ENCODE data around the gene SENP5.

Gene SENP5

DNA sequence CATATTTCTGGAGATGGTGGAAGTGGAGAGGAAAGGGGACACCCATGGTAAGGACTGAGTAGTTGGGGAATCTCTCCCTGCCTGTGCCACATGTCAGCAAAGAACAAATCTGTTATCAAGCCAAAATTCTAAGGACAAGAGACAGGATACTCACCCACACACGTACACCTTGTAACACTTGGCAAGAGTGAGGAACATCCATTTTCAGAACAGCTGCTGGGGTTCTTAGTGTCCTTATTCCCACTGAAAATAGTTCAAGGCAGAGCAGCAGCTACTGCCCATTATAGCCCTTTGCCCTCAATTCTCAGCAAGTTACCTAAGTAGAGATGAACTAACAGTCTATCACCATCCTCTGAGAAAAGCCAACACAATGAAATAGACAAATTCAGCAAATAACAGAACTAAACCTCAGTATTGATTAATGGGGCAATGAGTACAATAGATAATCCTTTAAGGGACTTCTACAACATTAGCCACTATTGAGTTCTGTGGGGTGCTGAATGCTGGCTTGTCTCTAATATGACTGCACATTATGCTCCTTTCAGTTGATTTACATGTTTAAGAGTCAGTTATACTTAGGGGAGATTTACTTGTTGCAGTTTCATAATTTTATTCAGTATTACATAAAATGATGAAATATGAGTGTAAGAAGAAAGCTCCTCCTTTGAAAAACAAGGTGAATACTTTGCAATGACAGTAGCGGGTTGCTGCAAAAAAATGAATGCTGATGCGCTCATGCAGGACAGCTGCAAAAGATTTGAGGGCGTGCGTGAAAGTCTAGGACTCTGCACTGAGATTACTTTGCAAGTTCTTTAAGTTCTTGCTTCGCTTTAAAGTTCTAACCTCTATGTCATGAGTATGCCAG lies 22.4 kb downstream of the SENP5 start:
- no peak for DNase-seq (ENCODE audit: low read depth)

DNA sequence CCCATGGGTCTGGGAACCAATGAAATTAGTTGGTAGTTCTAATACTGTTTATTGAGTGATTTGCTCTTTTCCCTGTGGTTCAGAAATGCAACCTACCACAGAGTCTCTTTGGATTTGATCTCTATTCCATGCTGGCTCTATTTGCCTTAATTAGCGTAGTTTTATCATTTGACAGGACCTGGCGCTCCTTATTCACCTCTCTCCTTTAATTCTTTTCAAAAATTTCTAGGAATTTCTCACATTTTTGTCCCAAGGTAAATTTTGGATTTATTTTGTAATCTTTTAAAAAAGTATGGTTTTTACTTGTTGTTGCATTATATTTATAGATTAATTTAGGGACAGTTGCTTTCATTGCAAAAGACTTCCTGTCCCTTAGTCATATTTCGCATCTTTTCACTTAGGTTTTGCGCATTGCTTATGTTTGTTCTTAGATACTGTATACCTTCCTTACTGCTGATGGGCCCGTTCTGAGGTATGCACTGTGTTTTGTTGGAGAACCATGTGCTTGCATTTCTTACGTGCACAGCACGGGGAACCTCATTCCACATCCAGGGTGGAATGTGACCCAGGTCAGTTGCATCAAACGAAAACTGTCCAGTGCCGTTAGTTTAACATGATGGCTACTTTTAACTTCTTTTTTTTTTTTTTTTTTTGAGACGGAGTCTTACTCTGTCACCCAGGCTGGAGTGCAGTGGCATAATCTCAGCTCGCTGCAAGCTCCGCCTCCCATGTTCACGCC lies 27.0 kb downstream of the SENP5 start:
- DNase-seq (ENCODE audit: low read depth): no peak

DNA sequence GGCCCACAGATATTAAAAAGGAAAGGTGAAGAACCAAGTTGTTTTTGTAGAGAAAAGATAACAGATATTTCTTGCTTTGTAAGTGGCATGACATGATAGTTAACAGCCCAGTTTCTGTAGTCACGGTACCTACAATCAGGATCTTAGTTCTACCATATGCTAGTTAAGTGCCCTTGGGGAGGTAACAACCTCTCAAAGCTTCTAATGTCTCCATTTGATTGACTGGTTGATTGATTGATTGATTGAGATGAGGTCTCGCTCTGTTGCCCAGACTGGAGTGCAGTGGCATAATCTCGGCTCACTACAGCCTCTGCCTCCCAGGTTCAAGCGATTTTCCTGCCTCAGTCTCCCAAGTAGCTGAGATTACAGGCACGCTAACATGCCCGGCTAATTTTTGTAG lies 28.5 kb downstream of the SENP5 start:
- no peak for DNase-seq (ENCODE audit: low read depth)

DNA sequence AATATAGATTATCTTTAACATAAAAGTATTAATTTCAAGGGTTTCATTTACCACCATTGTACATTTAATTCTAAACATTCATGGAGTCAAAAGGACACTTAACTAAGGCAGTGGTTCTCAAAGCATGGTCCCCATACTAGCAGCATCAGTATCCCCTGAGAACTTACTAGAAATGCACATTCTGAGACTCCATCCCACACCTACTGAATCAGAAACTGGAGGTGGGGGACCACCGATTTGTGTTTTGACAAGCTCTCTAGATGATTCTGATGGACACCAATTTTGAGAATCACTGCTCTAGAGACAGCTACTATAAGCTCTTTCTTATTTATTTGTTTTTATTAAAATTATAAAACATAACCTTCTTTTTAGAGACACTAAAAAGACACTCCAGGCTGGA lies 34.0 kb downstream of the SENP5 start:
- no peak for DNase-seq (ENCODE audit: low read depth)

DNA sequence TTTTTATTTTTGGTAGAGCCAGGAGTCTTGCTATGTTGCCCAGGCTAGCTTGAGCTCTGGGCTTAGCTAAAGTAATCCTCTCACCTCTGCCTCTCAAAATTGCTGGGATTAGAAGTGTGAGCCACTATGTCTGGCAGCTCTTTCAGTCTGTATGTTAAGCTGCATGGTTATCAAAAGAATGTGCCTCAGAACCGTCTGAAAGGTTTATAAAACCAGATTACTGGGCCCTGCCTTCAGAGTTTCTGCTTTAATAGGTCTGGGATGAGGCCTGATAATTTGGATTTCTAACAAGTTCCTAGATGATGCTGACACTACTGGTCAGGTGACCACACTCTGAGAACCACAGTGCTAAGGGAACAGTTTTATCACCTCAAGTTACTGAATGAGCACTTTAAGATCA lies 34.6 kb downstream of the SENP5 start:
- DNase-seq (ENCODE audit: low read depth): no peak

DNA sequence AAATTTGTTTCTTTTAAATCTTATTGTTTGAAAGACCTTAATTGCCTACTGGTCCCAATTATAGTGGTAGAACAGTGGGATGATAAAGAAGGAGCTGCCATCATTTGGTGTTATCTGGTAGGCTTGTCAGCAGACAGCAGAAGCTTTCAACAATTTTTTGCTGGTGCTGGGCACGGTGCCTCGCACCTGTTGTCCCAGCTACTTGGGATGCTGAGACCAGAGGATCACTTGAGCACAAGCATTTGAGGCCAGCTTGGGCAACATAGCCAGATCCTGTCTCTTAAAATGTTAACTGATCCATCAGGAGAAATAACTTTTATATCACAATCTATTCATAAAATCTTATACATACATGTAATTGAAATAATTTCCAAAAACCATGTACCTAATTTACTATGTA lies 36.0 kb downstream of the SENP5 start:
- no peak for DNase-seq (ENCODE audit: low read depth)

DNA sequence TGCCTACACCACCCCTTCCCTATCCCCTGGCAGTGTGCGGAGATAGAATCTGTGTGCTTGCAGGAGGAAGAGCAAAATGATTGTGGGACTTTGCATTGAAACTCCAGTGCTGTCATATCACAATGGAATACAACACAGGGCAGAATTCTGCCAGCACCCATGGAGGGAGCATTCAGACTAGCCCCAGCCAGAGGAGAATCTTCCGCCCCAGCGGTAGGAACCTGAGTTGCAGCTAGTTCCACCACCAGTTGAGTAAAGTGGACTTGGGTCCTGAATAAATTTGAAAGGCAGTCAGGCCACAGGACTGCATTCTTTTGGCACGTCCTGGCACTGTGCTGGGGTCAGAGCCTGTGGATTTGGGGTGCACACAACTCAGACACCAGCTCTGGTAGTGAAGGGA lies 47.1 kb downstream of the SENP5 start:
- DNase-seq (ENCODE audit: low read depth): no peak

DNA sequence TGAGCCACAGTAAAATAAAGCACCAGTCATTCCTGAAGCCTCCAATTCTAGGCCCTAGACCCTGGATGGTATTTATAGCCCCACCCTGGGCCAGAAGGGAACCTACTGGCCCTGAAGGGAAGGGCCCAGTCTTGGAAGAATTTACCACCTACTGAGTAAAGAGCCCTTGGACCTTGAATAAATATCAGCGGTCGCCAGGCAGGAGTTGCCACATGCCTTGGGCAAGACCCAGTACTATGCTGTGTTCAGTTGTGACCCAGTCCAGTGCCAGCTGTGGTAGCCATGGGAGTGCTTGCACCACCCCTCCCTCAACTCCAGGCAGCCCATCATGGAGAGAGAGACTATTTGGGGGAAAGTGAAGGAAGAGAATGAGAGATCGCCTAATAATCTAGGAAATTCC lies 47.7 kb downstream of the SENP5 start:
- DNase-seq (ENCODE audit: low read depth): no peak

DNA sequence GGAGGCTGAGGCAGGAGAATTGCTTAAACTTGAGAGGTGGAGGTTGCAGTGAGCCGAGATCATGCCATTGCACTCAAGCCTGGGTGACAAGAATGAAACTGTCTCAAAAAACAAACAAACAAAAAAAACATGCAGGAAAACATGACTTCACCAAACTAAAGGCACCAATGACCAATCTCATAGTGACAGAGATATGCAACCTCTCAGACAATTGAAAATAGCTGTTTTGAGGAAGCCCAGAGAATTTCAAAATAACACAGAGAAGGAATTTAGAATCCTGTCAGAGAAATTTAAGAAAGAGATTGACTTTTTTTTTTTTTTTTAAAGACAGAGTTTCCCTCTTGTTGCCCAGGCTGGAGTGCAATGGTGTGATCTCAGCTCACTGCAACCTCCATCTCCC lies 48.5 kb downstream of the SENP5 start:
- no peak for DNase-seq (ENCODE audit: low read depth)

DNA sequence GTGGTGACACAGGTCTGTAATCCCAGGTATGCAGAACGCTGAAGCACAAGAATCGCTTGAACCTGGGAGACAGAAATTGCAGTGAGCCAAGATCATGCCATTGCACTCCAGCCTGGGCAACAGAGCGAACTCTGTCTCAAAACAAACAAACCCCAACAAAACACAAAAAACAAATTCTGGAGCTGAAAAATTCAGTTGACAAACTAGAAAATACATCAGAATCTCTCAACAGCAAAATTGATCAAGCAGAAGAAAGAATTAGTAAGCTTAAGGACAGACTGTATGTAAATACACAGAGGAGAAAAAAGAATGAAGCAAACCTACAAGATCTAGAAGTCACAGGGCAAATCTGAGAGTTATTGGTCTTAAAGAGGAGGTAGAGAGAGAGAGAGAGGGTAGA lies 49.3 kb downstream of the SENP5 start:
- DNase-seq (ENCODE audit: low read depth): no peak

DNA sequence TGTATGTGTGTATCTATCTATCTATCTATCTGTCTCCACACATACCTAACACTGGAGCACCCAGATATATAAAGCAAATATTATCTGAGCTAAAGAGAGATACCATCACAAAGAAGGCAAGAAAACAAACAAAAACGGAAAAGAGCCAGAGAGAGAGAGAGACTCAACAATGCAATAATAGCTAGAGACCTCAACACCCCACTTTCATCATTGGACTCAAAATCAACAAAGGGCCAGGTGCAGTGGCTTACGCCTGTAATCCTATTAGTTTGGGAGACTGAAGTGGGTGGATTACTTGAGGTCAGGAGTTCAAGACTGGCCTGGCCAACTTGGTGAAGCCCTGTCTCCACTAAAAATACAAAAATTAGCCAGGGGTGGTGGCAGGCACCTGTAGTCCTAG lies 51.2 kb downstream of the SENP5 start:
- no peak for DNase-seq (ENCODE audit: low read depth)

DNA sequence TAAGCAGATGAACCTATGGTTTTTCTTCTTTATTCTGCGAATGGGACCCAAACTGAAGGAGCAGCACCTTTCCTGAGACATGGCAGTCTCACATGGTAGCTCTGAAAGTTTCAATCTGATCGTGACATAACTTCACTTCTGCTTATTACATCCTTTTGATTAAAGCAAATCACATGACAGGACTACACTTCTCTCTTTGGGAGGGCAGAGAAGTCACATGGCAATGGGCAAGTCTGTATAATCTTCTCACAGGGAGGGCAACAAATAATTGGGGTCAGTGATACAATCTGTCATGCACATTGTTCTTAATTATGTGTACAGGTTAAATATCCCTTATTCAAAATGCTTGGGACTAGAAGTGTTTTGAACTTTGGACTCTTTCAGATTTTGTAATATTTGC lies 53.0 kb downstream of the SENP5 start:
- no peak for DNase-seq (ENCODE audit: low read depth)

DNA sequence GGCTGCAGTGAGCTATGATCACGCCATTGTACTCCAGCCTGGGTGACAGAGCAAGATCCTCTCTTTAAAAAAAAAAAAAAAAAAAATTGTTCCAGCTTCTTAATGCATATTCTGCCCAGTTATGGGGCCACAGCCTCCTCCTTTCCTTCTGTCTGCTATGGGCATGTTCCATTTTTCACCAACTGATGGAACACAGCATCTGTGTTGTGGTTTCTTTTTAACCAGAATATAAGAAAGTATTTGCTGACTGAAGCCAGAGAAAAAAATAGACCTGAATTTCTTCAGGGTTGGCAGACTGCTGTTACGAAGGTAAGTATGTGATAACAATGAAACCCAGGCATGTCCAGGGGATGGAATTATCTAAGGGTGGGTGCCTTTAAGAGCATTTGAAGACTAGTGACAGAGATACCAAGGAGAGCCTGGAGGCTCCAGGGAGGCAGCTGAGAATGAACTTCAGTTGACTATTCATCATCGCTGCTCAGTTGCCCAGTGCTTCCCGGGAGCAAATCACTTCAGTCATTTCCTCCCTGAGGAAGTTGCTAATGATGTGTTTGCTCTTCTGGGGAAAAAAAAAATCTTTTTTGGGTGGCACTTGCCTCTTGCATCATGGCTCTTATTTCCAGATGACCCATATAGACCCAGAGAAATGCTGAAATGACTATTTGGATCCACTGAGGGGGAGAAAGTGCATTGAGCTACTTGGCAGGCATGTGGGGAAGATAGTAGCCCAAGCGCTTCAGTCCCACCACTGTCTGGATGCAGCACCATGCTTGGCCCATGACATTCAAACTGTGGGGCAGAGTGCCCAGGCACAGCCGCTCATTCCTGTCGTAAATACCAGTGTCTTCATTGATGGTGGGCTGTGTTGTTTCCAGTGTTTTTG lies 60.1 kb downstream of the SENP5 start:
- DNase-seq (ENCODE audit: low read depth): no peak

DNA sequence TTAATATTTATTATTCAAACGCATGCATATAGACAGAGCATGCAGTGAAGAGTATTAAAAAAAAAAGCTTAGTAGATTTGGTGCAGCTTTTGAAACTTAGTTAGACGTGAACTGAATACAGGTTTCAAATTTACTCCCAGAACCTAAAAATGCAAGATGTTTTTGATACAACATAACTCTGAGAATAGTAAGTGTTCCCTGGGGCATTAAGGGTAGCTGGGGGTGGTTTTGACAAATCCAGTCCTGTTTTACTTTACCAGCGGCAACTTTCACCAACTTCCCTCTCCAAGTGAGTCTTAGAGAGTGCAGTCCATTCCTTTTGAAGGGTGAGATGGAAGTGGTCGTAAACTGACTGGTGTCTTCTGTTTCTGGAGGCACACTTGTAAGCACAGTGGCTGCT lies 63.4 kb downstream of the SENP5 start:
- DNase-seq (ENCODE audit: low read depth): no peak

DNA sequence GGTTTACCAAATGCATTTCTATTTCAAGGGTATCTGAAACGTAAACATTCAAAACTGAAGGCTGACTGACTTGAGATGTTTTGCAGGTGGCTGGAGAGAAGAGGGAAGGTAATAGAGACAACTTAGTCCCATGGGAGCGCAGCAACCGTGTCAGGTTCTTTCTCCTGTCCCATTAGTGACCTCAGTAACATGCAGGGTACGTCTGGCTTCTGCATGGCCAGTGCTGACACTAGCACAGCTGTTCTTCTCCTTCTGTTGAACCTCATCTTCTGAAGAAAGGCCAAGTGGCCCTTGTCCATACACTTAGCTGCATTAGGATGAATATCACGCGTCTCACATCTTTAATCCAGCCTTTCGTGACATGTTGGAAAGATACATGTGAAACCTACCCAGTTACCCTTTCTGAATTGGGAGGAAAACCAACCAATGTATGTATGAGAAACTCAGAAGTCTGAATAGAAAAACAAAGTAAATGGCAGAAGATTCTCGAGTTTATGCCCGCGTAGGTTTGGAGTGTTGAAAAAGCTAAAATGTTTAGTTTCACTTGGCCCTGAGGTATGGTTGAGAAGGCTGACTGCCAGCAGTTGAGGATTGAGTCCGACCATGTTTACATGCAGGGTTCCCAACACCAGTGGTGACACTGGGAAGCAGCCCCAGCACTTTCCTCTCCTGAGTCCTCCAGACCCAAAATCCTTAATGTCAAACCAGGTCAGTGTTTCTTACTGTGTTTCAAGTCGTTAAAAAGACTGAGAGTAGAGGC lies 64.3 kb downstream of the SENP5 start:
- DNase-seq (ENCODE audit: low read depth): no peak

DNA sequence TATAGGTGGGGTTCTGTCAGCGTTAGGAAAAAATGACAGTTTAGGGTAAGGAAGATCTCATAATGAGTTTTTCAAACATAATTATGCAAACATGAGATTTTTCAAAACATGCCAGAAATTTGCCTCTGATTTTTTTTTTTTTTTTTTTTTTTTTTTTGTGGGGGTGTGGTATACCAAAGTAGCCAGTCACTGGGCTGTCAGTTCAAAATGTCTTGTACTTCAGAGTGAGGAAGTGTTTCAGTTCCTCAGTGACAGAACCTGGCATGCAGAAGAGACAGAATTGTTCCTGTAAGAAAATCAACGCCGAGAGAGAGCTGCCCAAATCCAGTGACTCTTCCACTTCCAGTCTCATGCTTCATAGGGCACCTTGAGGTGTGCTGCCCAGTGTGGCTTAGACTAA lies 64.9 kb downstream of the SENP5 start:
- no peak for DNase-seq (ENCODE audit: low read depth)

DNA sequence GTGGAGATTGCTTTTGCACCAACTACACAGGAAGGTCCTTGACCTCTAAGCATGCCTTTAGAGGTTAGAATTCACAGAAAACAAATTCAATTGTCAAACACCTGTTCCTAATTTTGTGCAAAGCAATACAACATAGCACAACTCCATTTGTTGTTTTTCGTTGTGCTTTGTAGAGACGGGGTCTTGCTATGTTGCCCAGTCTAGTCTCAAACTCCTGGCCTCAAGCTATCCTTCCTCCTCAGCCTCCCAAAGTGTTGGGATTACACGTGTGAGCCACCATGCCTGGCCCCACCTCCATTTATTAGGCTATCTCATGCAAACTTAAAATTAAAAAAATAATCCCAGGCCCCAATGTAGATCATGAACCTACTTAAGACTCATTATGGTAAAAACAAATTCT lies 68.6 kb downstream of the SENP5 start:
- DNase-seq (ENCODE audit: low read depth): no peak

DNA sequence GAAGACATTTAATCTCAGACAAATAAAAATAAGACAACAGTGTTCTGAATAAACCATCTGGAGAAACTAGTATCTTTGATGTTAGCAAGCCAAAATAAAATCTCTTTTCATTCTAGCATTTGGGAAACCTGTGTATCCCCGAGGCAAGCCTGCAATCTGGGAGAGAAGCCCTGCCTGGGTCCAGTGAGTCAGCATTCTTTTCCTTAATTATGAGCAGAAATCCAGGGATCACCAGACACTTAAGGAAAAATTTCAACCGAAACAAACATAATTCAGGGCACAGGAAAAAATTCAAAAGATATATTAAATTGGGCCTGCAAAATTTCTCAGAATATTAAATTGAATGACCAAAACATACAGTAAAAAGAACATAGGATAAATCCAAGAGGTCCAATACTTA lies 70.4 kb downstream of the SENP5 start:
- DNase-seq (ENCODE audit: low read depth): no peak

DNA sequence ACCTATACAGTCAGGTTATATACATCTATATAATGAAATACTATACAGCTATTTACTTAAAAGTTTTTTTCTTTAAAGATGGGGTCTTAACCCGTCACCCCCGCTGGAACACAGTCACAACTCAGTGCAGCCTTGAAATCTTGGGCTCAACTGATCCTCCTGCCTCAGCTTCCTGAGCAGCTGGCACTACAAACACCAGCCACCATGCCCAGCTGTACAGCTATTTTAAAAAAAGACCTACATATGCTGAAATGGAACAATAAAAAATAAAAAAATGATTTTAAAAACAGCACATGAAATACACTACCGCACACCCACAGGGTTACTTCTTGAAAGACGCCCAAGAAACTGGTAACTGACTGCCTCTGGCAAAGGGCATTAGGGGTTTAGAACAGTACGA lies 70.9 kb downstream of the SENP5 start:
- no peak for DNase-seq (ENCODE audit: low read depth)

DNA sequence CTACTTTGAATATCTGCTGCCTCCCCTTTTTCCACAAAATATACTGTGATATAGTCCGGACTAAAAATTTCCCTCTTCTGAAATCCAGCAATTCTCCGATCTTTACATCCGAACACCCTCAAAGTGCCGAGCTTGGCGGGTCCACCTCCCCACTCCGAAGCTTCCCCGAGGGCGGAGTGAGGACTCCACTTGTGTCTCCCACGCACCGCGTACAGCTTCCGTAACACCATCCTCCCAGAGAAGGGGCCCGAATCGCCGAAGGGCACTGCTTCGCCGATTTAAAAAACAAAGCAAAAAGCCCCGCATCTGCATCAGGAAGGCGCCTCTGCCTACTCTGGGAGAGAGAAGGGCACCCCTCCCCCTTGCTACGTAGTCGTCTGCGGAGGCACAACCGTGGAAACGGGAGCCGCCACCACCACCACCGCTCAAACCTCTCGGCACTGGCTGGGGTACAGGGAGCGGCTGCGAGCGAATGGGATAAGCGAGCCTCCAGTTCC lies 74.1 kb downstream of the SENP5 start:
- DNase-seq (ENCODE audit: low read depth): peak; percentile 62

DNA sequence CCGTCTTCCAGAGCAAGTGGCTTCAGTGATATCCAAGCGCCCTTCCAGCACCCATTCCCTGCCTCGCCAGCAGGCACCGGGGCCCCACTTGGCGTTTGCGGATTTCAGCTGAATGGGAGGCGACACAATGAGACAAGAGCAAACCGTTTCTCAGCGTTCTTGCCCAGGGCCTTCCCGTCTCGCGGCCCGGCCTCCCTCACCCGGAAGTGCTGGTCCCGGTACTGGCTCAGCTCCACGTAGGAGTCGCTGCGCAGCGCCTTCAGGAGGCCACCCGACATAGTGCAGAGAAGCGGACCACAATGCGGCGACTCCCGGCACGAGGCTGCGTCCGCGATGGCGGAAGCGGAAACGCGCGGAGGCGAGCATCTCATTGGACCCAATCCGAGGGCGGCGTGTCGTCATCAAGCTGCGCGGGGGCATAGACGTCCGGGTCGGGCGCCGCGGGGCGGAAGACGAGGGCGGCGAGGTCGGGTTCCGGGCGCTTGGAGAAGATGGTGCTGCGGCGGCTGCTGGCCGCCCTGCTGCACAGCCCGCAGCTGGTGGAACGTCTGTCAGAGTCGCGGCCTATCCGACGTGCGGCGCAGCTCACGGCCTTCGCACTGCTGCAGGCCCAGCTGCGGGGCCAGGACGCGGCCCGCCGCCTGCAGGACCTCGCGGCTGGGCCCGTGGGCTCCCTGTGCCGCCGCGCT lies 74.7 kb downstream of the SENP5 start, which contains the start of gene NCBP2:
TSS of gene NCBP2 (minus strand) at position 303 of the 689 bp plus-strand sequence. CDS start at position 278, 25 bp downstream.
- DNase-seq (ENCODE audit: low read depth): peak; percentile 98
